Measurements from ENCODE around the gene SKAP2. TPM values are rescaled to one million over a fixed set of nuclear protein-coding genes. Genes with fewer than 3 reads are reported as not detected.

SKAP2 gene
- total RNA-seq, 1 experiment from 2014 or later, result 0.56 TPM

GRCh38 chr7:26630941-26631580, 233.3 kb downstream of the SKAP2 start:
- Histone ChIP-seq H3K27me3 (replicated peaks; ENCODE audit: insufficient read depth, low read depth, low read length, poor library complexity) (peaks cover 13% of the 10 kb centered on the region), H3K4me1 (ENCODE audit: insufficient read depth, low read length, poor library complexity, severe bottlenecking) (no peaks in the 10 kb centered on the region), H3K4me3 (ENCODE audit: low read depth, low read length, poor library complexity, severe bottlenecking) (no peak overlapping the region), H3K27ac (ENCODE audit: low read depth, low read length, poor library complexity, severe bottlenecking) (no peak overlapping the region), H3K9me3 (ENCODE audit: low read depth, low read length, poor library complexity, severe bottlenecking) (no peaks in the 10 kb centered on the region), H3K36me3 (ENCODE audit: insufficient read depth, low read length, poor library complexity, severe bottlenecking) (no peaks in the 10 kb centered on the region)
- BruUV-seq (replicated peaks), result no TSS peak
- ChIA-PET CTCF (no interaction called here), POLR2A (ENCODE audit: low non-redundant PET) (no interaction called here)
- DNase-seq (ENCODE audit: low spot score), result no peak
- intact Hi-C loops (cut with micrococcal nuclease; ENCODE audit: unreplicated experiment), result no loop called here
- TF ChIP-seq EZH2 (IDR thresholded peaks at IDR 0.05; ENCODE audit: borderline replicate concordance, low read depth, low read length, poor library complexity, severe bottlenecking), result no peak

- BruUV-seq (replicated peaks), result no TSS peak
- no peak for TF ChIP-seq CTCF (conservative IDR thresholded peaks at IDR 0.05; ENCODE audit: low read depth, low read length)
- no peak for TF ChIP-seq EZH2 (IDR thresholded peaks at IDR 0.05; ENCODE audit: borderline replicate concordance, low read depth, low read length, poor library complexity, severe bottlenecking)
- intact Hi-C loops (cut with micrococcal nuclease; ENCODE audit: unreplicated experiment), result no loop called here
- no peaks in the 10 kb centered on the region for H3K36me3 ChIP-seq (ENCODE audit: insufficient read depth, low read length, poor library complexity, severe bottlenecking)
- H3K27me3 ChIP-seq (replicated peaks; ENCODE audit: insufficient read depth, low read depth, low read length, poor library complexity), result peaks cover 8% of the 10 kb centered on the region
- CTCF ChIA-PET, result no interaction called here
- no peaks in the 10 kb centered on the region for H3K9me3 ChIP-seq (ENCODE audit: low read depth, low read length, poor library complexity, severe bottlenecking)
- no peak overlapping the region for H3K4me3 ChIP-seq (ENCODE audit: low read depth, low read length, poor library complexity, severe bottlenecking)
- H3K27ac ChIP-seq (ENCODE audit: low read depth, low read length, poor library complexity, severe bottlenecking), result no peak overlapping the region
- no peaks in the 10 kb centered on the region for H3K4me1 ChIP-seq (ENCODE audit: insufficient read depth, low read length, poor library complexity, severe bottlenecking)
- no peak for DNase-seq (ENCODE audit: low spot score)
- POLR2A ChIA-PET (ENCODE audit: low non-redundant PET), result no interaction called here
Measured at GRCh38 chr7:26630361-26630760, 234.0 kb downstream of the SKAP2 start.

GRCh38 chr7:26629696-26630095, 234.7 kb downstream of the SKAP2 start:
- H3K4me1 ChIP-seq (ENCODE audit: insufficient read depth, low read length, poor library complexity, severe bottlenecking), result no peaks in the 10 kb centered on the region
- CTCF ChIA-PET, result no interaction called here
- intact Hi-C loops (cut with micrococcal nuclease; ENCODE audit: unreplicated experiment), result no loop called here
- no peaks in the 10 kb centered on the region for H3K36me3 ChIP-seq (ENCODE audit: insufficient read depth, low read length, poor library complexity, severe bottlenecking)
- no peak overlapping the region for H3K27ac ChIP-seq (ENCODE audit: low read depth, low read length, poor library complexity, severe bottlenecking)
- peaks cover 6% of the 10 kb centered on the region for H3K27me3 ChIP-seq (replicated peaks; ENCODE audit: insufficient read depth, low read depth, low read length, poor library complexity)
- POLR2A ChIA-PET (ENCODE audit: low non-redundant PET), result no interaction called here
- no peak for TF ChIP-seq EZH2 (IDR thresholded peaks at IDR 0.05; ENCODE audit: borderline replicate concordance, low read depth, low read length, poor library complexity, severe bottlenecking)
- TF ChIP-seq CTCF (conservative IDR thresholded peaks at IDR 0.05; ENCODE audit: low read depth, low read length), result no peak
- no peak for DNase-seq (ENCODE audit: low spot score)
- H3K9me3 ChIP-seq (ENCODE audit: low read depth, low read length, poor library complexity, severe bottlenecking), result no peaks in the 10 kb centered on the region
- BruUV-seq (replicated peaks), result no TSS peak
- H3K4me3 ChIP-seq (ENCODE audit: low read depth, low read length, poor library complexity, severe bottlenecking), result no peak overlapping the region

GRCh38 chr7:26627891-26628341, 236.5 kb downstream of the SKAP2 start:
- no peaks in the 10 kb centered on the region for H3K4me1 ChIP-seq (ENCODE audit: insufficient read depth, low read length, poor library complexity, severe bottlenecking)
- ChIA-PET CTCF (no interaction called here), POLR2A (ENCODE audit: low non-redundant PET) (no interaction called here)
- no peak for DNase-seq (ENCODE audit: low spot score)
- no peaks in the 10 kb centered on the region for H3K36me3 ChIP-seq (ENCODE audit: insufficient read depth, low read length, poor library complexity, severe bottlenecking)
- no peaks in the 10 kb centered on the region for H3K27me3 ChIP-seq (replicated peaks; ENCODE audit: insufficient read depth, low read depth, low read length, poor library complexity)
- BruUV-seq (replicated peaks), result no TSS peak
- intact Hi-C loops (cut with micrococcal nuclease; ENCODE audit: unreplicated experiment), result no loop called here
- no peak overlapping the region for H3K27ac ChIP-seq (ENCODE audit: low read depth, low read length, poor library complexity, severe bottlenecking)
- H3K4me3 ChIP-seq (ENCODE audit: low read depth, low read length, poor library complexity, severe bottlenecking), result no peak overlapping the region
- TF ChIP-seq CTCF (conservative IDR thresholded peaks at IDR 0.05; ENCODE audit: low read depth, low read length), result no peak
- no peak for TF ChIP-seq EZH2 (IDR thresholded peaks at IDR 0.05; ENCODE audit: borderline replicate concordance, low read depth, low read length, poor library complexity, severe bottlenecking)
- no peaks in the 10 kb centered on the region for H3K9me3 ChIP-seq (ENCODE audit: low read depth, low read length, poor library complexity, severe bottlenecking)
